ENCODE results near the gene CYP26B1.

CYP26B1 gene

GRCh38 chr2:72081451-72081850 is 66.2 kb downstream of the CYP26B1 start:
- no peak overlapping the region for H3K9ac ChIP-seq (ENCODE audit: low read length in 5 of 5)
- peaks cover 0 to 3% (median 0%) of the 10 kb centered on the region in 5 donors for H3K27me3 ChIP-seq (ENCODE audit: control insufficient read depth in 5 of 5, insufficient read depth in 4 of 5, low read length in 5 of 5)
- no peak overlapping the region for H3K4me3 ChIP-seq (ENCODE audit: low read depth in 1 of 5, low read length in 5 of 5)
- peaks cover 0 to 2% (median 0%) of the 10 kb centered on the region in 5 donors for H3K4me1 ChIP-seq (ENCODE audit: control insufficient read depth in 5 of 5, insufficient read depth in 5 of 5, low read length in 5 of 5)
- H3K36me3 ChIP-seq (ENCODE audit: control insufficient read depth in 5 of 5, insufficient read depth in 5 of 5, low read length in 5 of 5) = no peaks in the 10 kb centered on the region
- H3K9me3 ChIP-seq (ENCODE audit: control insufficient read depth in 5 of 5, low read length in 5 of 5) = no peaks in the 10 kb centered on the region
- H3K27ac ChIP-seq (ENCODE audit: low read depth, low read length) = no peak overlapping the region

- H3K4me3 ChIP-seq (ENCODE audit: low read depth in 1 of 5, low read length in 5 of 5) = no peak overlapping the region
- H3K4me1 ChIP-seq (ENCODE audit: control insufficient read depth in 5 of 5, insufficient read depth in 5 of 5, low read length in 5 of 5) = peaks cover 0 to 2% (median 0%) of the 10 kb centered on the region in 5 donors
- H3K9ac ChIP-seq (ENCODE audit: low read length in 5 of 5) = no peak overlapping the region
- H3K36me3 ChIP-seq (ENCODE audit: control insufficient read depth in 5 of 5, insufficient read depth in 5 of 5, low read length in 5 of 5) = no peaks in the 10 kb centered on the region
- peaks cover 0 to 3% (median 0%) of the 10 kb centered on the region in 5 donors for H3K27me3 ChIP-seq (ENCODE audit: control insufficient read depth in 5 of 5, insufficient read depth in 4 of 5, low read length in 5 of 5)
- H3K9me3 ChIP-seq (ENCODE audit: control insufficient read depth in 5 of 5, low read length in 5 of 5) = peaks cover 0 to 2% (median 0%) of the 10 kb centered on the region in 5 donors
- H3K27ac ChIP-seq (ENCODE audit: low read depth, low read length) = no peak overlapping the region
Measured at GRCh38 chr2:72080286-72081145, 67.1 kb downstream of the CYP26B1 start.
